OCI-LY7 (cell line): ENCODE data around the gene ANKMY1. TPM values are rescaled to one million over a fixed set of nuclear protein-coding genes. Genes with fewer than 3 reads are reported as not detected.

Source experiments
- BruUV-seq: library from RNA; stranded (reverse); fragments of 400-500 nt; replicated peaks from 2 replicates; lab custom pipeline; 2021; lab: Mats Ljungman, UMichigan
- CTCF ChIA-PET: fragments of 300-600 bp; sonication (Branson Sonifier 250); formaldehyde crosslinking; loops from one replicate; lab custom pipeline; 2022; ENCODE audit warnings: antibody characterized with exemption; ENCODE audit not compliant: unreplicated experiment; lab: Charles Lee
- POLR2A ChIA-PET: fragments of 300-600 bp; sonication (Branson Sonifier 250); formaldehyde crosslinking; loops from one replicate; lab custom pipeline; 2022; ENCODE audit warnings: antibody characterized with exemption; lab: Charles Lee
- DNase-seq: peaks from one replicate; pipeline ENCODE4 v3.0.0-alpha.2; 2015; ENCODE audit warnings: low spot score
- H2AFZ ChIP-seq: fragments of 200-600 bp; sonication (generic), shearing (Covaris generic); 2 replicates; pipeline ENCODE4 v1.6.1; 2014; ENCODE audit warnings: mild to moderate bottlenecking, antibody characterized with exemption, low read length, moderate library complexity
- H3K27ac ChIP-seq: fragments of 200-600 bp; sonication (generic); 2 replicates; pipeline ENCODE4 v1.5.1; 2014; ENCODE audit warnings: mixed run types, low read depth, mild to moderate bottlenecking, moderate library complexity, low read length, inconsistent platforms; ENCODE audit not compliant: poor library complexity, severe bottlenecking
- H3K36me3 ChIP-seq: fragments of 200-600 bp; sonication (generic); 2 replicates; pipeline ENCODE4 v1.6.1; 2014; ENCODE audit warnings: mild to moderate bottlenecking, antibody characterized with exemption, low read length, moderate library complexity, mixed read lengths; ENCODE audit not compliant: insufficient read depth
- H3K4me1 ChIP-seq: fragments of 200-600 bp; sonication (generic); 2 replicates; pipeline ENCODE4 v1.5.1; 2014; ENCODE audit warnings: mild to moderate bottlenecking, low read length; ENCODE audit not compliant: insufficient read depth, poor library complexity, severe bottlenecking
- H3K4me2 ChIP-seq: fragments of 200-600 bp; sonication (generic); 2 replicates; pipeline ENCODE4 v1.6.1; 2014; ENCODE audit warnings: mild to moderate bottlenecking, low read length
- H3K4me3 ChIP-seq: fragments of 200-600 bp; sonication (generic); 2 replicates; pipeline ENCODE4 v1.5.1; 2014; ENCODE audit warnings: mild to moderate bottlenecking, low read depth, low read length; ENCODE audit not compliant: poor library complexity, severe bottlenecking
- H3K79me2 ChIP-seq: fragments of 200-600 bp; sonication (generic); 2 replicates; pipeline ENCODE4 v1.6.1; 2016; ENCODE audit warnings: low read depth, mild to moderate bottlenecking, low read length, moderate library complexity, mixed read lengths; ENCODE audit not compliant: insufficient read depth
- H3K9me2 ChIP-seq: fragments of 200-600 bp; sonication (generic); 2 replicates; pipeline ENCODE4 v1.6.1; 2016; ENCODE audit warnings: mild to moderate bottlenecking, low read length, mixed read lengths; ENCODE audit not compliant: insufficient read depth
- H3K9me3 ChIP-seq: fragments of 200-600 bp; sonication (generic); 2 replicates; pipeline ENCODE4 v1.6.1; 2014; ENCODE audit warnings: mild to moderate bottlenecking, mixed run types, low read length, mixed read lengths
- H4K20me1 ChIP-seq: fragments of 200-600 bp; sonication (generic); 2 replicates; pipeline ENCODE4 v1.6.1; 2014; ENCODE audit warnings: mild to moderate bottlenecking, antibody characterized with exemption, low read length, moderate library complexity, mixed read lengths; ENCODE audit not compliant: insufficient read depth
- EZH2phosphoT487 ChIP-seq: fragments of 200-600 bp; sonication (generic); IDR thresholded peaks from 2 replicates; pipeline ENCODE4 v1.6.1; 2018; ENCODE audit warnings: low read depth, borderline replicate concordance, mild to moderate bottlenecking, mixed run types, antibody characterized with exemption, low read length, moderate library complexity, mixed read lengths
- intact Hi-C: fragments of 100-400 bp; cut with micrococcal nuclease; formaldehyde crosslinking; loops from one replicate; pipeline ENCODE4 v1.10.0; 2022; ENCODE audit not compliant: unreplicated experiment
- total RNA-seq, 2 experiments: library from RNA; depleted of rRNA in 1 of 2; stranded (reverse); fragments of >200 nt in 1 of 2; shearing (Covaris generic) in 1 of 2; gene quantifications; 2 replicates each; pipeline ENCODE4 v1.2.3, GENCODE V29; 2014 to 2022
- TF ChIP-seq, protein P1 (sequence below): fragments of 200-600 bp; sonication (generic); conservative IDR thresholded peaks from 2 replicates; pipeline ENCODE4 v1.5.1; 2014; ENCODE audit warnings: mild to moderate bottlenecking, antibody characterized with exemption, low read length, moderate library complexity, mixed read lengths

ANKMY1 gene
- total RNA-seq, 2 experiments from 2014 or later = 30.6 to 65.9 TPM

DNA sequence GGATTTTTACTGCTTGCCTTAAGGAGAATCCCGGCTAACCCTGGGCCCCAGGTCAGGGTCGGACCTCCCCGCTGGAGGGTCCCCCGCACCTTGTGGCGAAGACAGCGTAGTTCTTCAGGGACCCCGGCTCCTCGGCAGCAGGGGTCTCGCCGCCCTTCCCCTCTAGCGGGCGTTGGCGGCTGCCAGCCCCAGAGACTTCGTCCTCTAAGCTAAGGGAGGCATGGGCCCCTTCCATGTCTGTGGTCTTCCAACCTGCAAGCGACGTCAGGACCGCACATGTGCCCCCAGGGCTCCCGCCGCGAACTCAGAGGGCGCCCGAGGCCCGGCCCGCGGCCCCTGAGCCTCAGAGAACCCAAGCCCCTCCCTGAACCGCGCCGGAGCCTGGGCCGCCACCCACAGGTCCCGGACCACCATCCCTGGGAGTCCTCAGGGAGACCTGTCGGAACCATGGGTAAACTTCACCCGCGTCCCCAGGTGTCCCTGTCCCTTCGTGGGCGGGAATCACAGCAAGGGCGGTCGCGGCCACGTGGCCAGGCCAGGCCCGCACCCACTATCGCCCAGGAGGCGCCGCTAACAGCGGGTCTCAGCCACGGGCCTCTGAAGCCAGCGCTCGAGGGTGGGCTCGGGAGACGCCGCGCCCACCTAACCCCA is 562 bp downstream of the ANKMY1 start:
- intact Hi-C loops = no loop called here
- no peaks in the 10 kb centered on the region for H3K9me3 ChIP-seq
- H2AFZ ChIP-seq = no peak overlapping the region
- H3K27ac ChIP-seq = no peak overlapping the region
- BruUV-seq = no TSS peak
- no peak overlapping the region for H3K4me3 ChIP-seq
- TF ChIP-seq EZH2phosphoT487 = no peak
- TF ChIP-seq, protein P1, sequence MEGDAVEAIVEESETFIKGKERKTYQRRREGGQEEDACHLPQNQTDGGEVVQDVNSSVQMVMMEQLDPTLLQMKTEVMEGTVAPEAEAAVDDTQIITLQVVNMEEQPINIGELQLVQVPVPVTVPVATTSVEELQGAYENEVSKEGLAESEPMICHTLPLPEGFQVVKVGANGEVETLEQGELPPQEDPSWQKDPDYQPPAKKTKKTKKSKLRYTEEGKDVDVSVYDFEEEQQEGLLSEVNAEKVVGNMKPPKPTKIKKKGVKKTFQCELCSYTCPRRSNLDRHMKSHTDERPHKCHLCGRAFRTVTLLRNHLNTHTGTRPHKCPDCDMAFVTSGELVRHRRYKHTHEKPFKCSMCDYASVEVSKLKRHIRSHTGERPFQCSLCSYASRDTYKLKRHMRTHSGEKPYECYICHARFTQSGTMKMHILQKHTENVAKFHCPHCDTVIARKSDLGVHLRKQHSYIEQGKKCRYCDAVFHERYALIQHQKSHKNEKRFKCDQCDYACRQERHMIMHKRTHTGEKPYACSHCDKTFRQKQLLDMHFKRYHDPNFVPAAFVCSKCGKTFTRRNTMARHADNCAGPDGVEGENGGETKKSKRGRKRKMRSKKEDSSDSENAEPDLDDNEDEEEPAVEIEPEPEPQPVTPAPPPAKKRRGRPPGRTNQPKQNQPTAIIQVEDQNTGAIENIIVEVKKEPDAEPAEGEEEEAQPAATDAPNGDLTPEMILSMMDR = no peak; the same call in 1 of the 2 replicates
- peaks cover 46% of the 10 kb centered on the region for H3K4me1 ChIP-seq
- no peaks in the 10 kb centered on the region for H4K20me1 ChIP-seq
- CTCF ChIA-PET = interaction anchor here (1.4 kb wide), 1 partner anchor 43 kb away, joined by 4 read pairs; no protein-coding TSS in a partner anchor
- no peak for DNase-seq
- H3K36me3 ChIP-seq = peaks cover 54% of the 10 kb centered on the region
- H3K4me2 ChIP-seq = no peak overlapping the region
- POLR2A ChIA-PET = no interaction called here
- peaks cover 44% of the 10 kb centered on the region; the same call in 1 of the 2 replicates for H3K79me2 ChIP-seq
- H3K9me2 ChIP-seq = no peaks in the 10 kb centered on the region

DNA sequence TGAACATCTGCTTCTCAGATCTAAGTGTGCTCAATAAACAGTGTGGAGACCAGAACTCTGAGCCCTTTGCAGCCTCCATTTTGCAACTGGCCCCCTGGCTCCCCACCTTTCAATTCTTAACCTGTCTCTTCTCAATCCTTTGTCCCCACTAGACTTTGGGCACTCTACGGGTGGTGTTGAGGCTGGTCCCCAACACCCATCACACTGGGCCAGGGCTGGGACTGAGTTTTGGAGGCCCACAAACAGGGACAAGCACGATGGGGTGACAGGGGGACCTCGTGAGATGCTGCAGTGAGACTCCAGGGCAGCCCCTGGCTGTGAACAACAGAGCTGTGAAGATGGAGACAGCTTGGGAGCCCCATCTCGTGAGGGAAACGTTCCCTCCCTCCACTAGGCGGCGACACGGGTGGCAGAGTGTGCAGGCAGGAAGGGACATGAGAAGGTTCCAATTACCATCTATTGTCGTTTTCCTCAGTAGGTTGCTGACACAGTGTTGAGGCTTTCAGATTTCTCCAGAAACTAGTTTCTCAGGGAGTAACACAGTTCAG is 1.2 kb downstream of the ANKMY1 start:
- POLR2A ChIA-PET = no interaction called here
- Histone ChIP-seq H3K4me1 (peaks cover 46% of the 10 kb centered on the region), H3K4me3 (no peak overlapping the region), H3K9me3 (no peaks in the 10 kb centered on the region; the same call in 1 of the 2 replicates), H3K27ac (no peak overlapping the region), H2AFZ (no peak overlapping the region), H3K9me2 (no peaks in the 10 kb centered on the region), H3K79me2 (peaks cover 39% of the 10 kb centered on the region; the same call in 1 of the 2 replicates), H4K20me1 (no peaks in the 10 kb centered on the region), H3K36me3 (peaks cover 57% of the 10 kb centered on the region), H3K4me2 (no peak overlapping the region)
- intact Hi-C loops = loop anchor here (1.0 kb wide), 1 partner anchor 42 kb away; no protein-coding TSS in a partner anchor
- TF ChIP-seq, protein P1 = peak; percentile 81
- no peak for TF ChIP-seq EZH2phosphoT487
- no TSS peak for BruUV-seq
- peak; percentile 72 for DNase-seq
- CTCF ChIA-PET = interaction anchor here (1.4 kb wide), 1 partner anchor 43 kb away, joined by 4 read pairs; no protein-coding TSS in a partner anchor
